ENCODE measurements around the gene HPSE2.

DNA sequence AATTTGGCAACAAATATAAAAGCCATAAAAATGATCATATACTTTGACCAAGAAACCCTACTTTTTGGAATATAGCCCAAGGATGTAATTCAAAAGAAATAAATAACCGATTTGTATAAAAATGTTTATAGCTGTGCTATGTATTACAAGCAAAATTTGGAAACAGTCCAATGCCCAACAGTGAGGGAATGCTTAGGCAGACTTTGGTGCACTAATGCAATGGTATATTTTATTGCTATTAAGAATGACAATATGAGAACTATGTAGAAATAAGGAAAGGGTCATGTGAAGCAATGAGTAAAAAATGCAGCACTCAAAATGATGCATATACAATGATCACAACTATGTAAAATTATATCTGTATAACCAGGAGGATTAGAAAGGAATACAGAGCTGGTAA is 515.1 kb downstream of the HPSE2 start:
- TF ChIP-seq CTCF (IDR thresholded peaks at IDR 0.05; ENCODE audit: low read depth, low read length) (no peak), EZH2phosphoT487 (IDR thresholded peaks at IDR 0.05; ENCODE audit: low read depth) (no peak)
